Mononuclear cell (primary cell): Measurements from ENCODE around the gene GLMN. TPM values are rescaled to one million over a fixed set of nuclear protein-coding genes. Genes with fewer than 3 reads are reported as not detected.
"Not testable (repeated sequence)": the region's sequence is repeated elsewhere in the genome, so short reads cannot be mapped to it uniquely, and the experiment has no call there.

Experiments used
- H3K27me3 ChIP-seq: 2 replicates; pipeline ENCODE4 v1.6.0; 2011; ENCODE audit warnings: low read length, control low read depth; ENCODE audit not compliant: insufficient read depth
- H3K4me1 ChIP-seq: 2 replicates; pipeline ENCODE4 v1.5.1; 2011; ENCODE audit warnings: mild to moderate bottlenecking, low read length, control low read depth; ENCODE audit not compliant: insufficient read depth
- H3K4me3 ChIP-seq: 2 replicates; pipeline ENCODE4 v1.5.1; 2011; ENCODE audit warnings: mild to moderate bottlenecking, low read length, moderate library complexity
- H3K9me3 ChIP-seq: 2 replicates; pipeline ENCODE4 v1.5.1; 2011; ENCODE audit warnings: low read depth, mild to moderate bottlenecking, control low read depth, low read length
- total RNA-seq: library from RNA; depleted of rRNA; stranded (reverse); fragments of >200 nt; gene quantifications from one replicate; pipeline ENCODE4 v1.2.3, GENCODE V29; 2012

The GLMN gene
- total RNA-seq, 1 donor: 11.8 TPM

GRCh38 chr1:92314024-92314423 is 15.2 kb upstream of the GLMN start:
- H3K27me3 ChIP-seq: no peaks in the 10 kb centered on the region
- no peak overlapping the region for H3K4me3 ChIP-seq
- H3K9me3 ChIP-seq: no peaks in the 10 kb centered on the region
- H3K4me1 ChIP-seq: peaks cover 12% of the 10 kb centered on the region

- Histone ChIP-seq H3K4me1 (peaks cover 6% of the 10 kb centered on the region), H3K4me3 (no peak overlapping the region), H3K9me3 (no peaks in the 10 kb centered on the region), H3K27me3 (no peaks in the 10 kb centered on the region)
Observed at GRCh38 chr1:92310185-92310597, 11.4 kb upstream of the GLMN start.

GRCh38 chr1:92307980-92308379 is 9.2 kb upstream of the GLMN start:
- no peaks in the 10 kb centered on the region for H3K9me3 ChIP-seq
- H3K4me1 ChIP-seq: peaks cover 6% of the 10 kb centered on the region
- H3K27me3 ChIP-seq: no peaks in the 10 kb centered on the region
- no peak overlapping the region for H3K4me3 ChIP-seq

GRCh38 chr1:92306020-92306419 is 7.2 kb upstream of the GLMN start:
- no peak overlapping the region for H3K4me3 ChIP-seq

GRCh38 chr1:92301021-92301420 is 2.2 kb upstream of the GLMN start:
- Histone ChIP-seq H3K4me1 (peaks cover 11% of the 10 kb centered on the region), H3K4me3 (no peak overlapping the region), H3K9me3 (no peaks in the 10 kb centered on the region), H3K27me3 (no peaks in the 10 kb centered on the region)

More at GRCh38 chr1:92306020-92306419, 7.2 kb upstream of the GLMN start:
- Histone ChIP-seq H3K27me3 (no peaks in the 10 kb centered on the region), H3K9me3 (no peaks in the 10 kb centered on the region), H3K4me1 (peaks cover under 1% of the 10 kb centered on the region)

GRCh38 chr1:92299477-92300150 is 827 bp upstream of the GLMN start:
- Histone ChIP-seq H3K9me3 (no peaks in the 10 kb centered on the region), H3K4me3 (peak overlapping the region; percentile 90)

GRCh38 chr1:92298213-92298572 is 594 bp downstream of the GLMN start:
- peak overlapping the region; percentile 90 for H3K4me3 ChIP-seq
- no peaks in the 10 kb centered on the region for H3K27me3 ChIP-seq
- peaks cover 11% of the 10 kb centered on the region for H3K4me1 ChIP-seq
- H3K9me3 ChIP-seq: no peaks in the 10 kb centered on the region

More at GRCh38 chr1:92299477-92300150, 827 bp upstream of the GLMN start:
- peaks cover 11% of the 10 kb centered on the region for H3K4me1 ChIP-seq
- no peaks in the 10 kb centered on the region for H3K27me3 ChIP-seq

- H3K27me3 ChIP-seq: no peaks in the 10 kb centered on the region
- H3K4me3 ChIP-seq: no peak overlapping the region
- no peaks in the 10 kb centered on the region for H3K4me1 ChIP-seq
- H3K9me3 ChIP-seq: no peaks in the 10 kb centered on the region
Observed at GRCh38 chr1:92291372-92291999, 7.3 kb downstream of the GLMN start.

GRCh38 chr1:92281411-92281810 is 17.4 kb downstream of the GLMN start:
- H3K27me3 ChIP-seq: not testable (repeated sequence)

GRCh38 chr1:92279781-92280180 is 19.0 kb downstream of the GLMN start:
- not testable (repeated sequence) for H3K27me3 ChIP-seq, H3K9me3 ChIP-seq, H3K4me3 ChIP-seq, H3K4me1 ChIP-seq

More at GRCh38 chr1:92281411-92281810, 17.4 kb downstream of the GLMN start:
- H3K4me3 ChIP-seq, H3K4me1 ChIP-seq, H3K9me3 ChIP-seq: not testable (repeated sequence)

- Histone ChIP-seq H3K4me3 (no peak overlapping the region), H3K9me3 (no peaks in the 10 kb centered on the region), H3K27me3 (no peaks in the 10 kb centered on the region), H3K4me1 (no peaks in the 10 kb centered on the region)
Observed at GRCh38 chr1:92277105-92277723, 21.6 kb downstream of the GLMN start.

GRCh38 chr1:92276082-92276481 is 22.7 kb downstream of the GLMN start:
- Histone ChIP-seq H3K4me1 (no peaks in the 10 kb centered on the region), H3K9me3 (no peaks in the 10 kb centered on the region), H3K4me3 (no peak overlapping the region), H3K27me3 (no peaks in the 10 kb centered on the region)

- Histone ChIP-seq H3K9me3 (no peaks in the 10 kb centered on the region), H3K4me3 (no peak overlapping the region), H3K4me1 (no peaks in the 10 kb centered on the region), H3K27me3 (no peaks in the 10 kb centered on the region)
Observed at GRCh38 chr1:92274939-92275338, 23.8 kb downstream of the GLMN start.

- H3K4me3 ChIP-seq: no peak overlapping the region
- no peaks in the 10 kb centered on the region for H3K9me3 ChIP-seq
- H3K27me3 ChIP-seq: no peaks in the 10 kb centered on the region
- no peaks in the 10 kb centered on the region for H3K4me1 ChIP-seq
Observed at GRCh38 chr1:92273039-92273438, 25.7 kb downstream of the GLMN start.

GRCh38 chr1:92262516-92262915 is 36.3 kb downstream of the GLMN start:
- H3K4me1 ChIP-seq: no peaks in the 10 kb centered on the region
- no peak overlapping the region for H3K4me3 ChIP-seq
- H3K27me3 ChIP-seq: no peaks in the 10 kb centered on the region
- H3K9me3 ChIP-seq: no peaks in the 10 kb centered on the region

GRCh38 chr1:92259350-92259749 is 39.4 kb downstream of the GLMN start:
- H3K27me3 ChIP-seq: no peaks in the 10 kb centered on the region
- H3K4me1 ChIP-seq: no peaks in the 10 kb centered on the region
- no peak overlapping the region for H3K4me3 ChIP-seq
- no peaks in the 10 kb centered on the region for H3K9me3 ChIP-seq
